ENCODE data around the gene ZBTB20. TPM values are rescaled to one million over a fixed set of nuclear protein-coding genes. Genes with fewer than 3 reads are reported as not detected.

ZBTB20 gene
- total and polyA plus RNA-seq, 10 of the 15 experiments (the other 5 are each of a cell fraction or from before 2014, with no cell fraction given): 0.20 to 5.5 (median 2.2) TPM

DNA sequence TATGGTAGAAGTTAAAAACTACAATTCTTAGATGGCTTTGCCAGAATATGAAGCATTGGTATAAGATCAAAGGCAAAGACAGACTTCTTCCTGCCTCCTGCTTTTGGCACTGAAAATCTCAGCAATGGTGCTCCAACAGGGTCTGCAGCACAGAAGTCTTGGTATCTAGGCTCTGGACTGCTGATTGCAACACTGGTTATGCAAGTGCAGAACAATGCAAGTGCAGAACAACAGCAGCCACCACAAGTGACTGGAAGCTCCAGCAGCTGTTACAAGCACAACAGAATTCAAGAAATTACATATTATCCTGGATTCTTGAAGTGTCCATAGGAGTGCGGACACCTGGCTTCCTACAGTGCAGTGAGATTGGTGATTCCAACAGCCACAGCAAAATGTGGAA is 33.7 kb downstream of the ZBTB20 start:
- Histone ChIP-seq H4K20me1 (ENCODE audit: control insufficient read depth, insufficient read depth) (no peaks in the 10 kb centered on the region), H3K79me2 (ENCODE audit: control insufficient read depth, insufficient read depth, low read length) (no peaks in the 10 kb centered on the region), H2AFZ (ENCODE audit: control insufficient read depth, low read depth, low read length) (no peak overlapping the region), H3K4me3 (no peak overlapping the region), H3K27ac (ENCODE audit: control insufficient read depth, insufficient read depth) (no peak overlapping the region), H3K27me3 (replicated peaks in 1 of 2; ENCODE audit: control insufficient read depth in 2 of 2, insufficient read depth in 2 of 2, low read length in 1 of 2) (no peaks in the 10 kb centered on the region), H3K9ac (ENCODE audit: control insufficient read depth, insufficient read depth, low read length) (no peak overlapping the region), H3K36me3 (ENCODE audit: control insufficient read depth in 2 of 2, insufficient read depth in 2 of 2, low read length in 1 of 2) (no peaks in the 10 kb centered on the region), H3K4me1 (ENCODE audit: control insufficient read depth, insufficient read depth, low read length) (no peaks in the 10 kb centered on the region), H3K9me3 (replicated peaks; ENCODE audit: control insufficient read depth, insufficient read depth, low read length) (no peaks in the 10 kb centered on the region), H3K4me2 (ENCODE audit: control insufficient read depth, insufficient read depth) (no peak overlapping the region)
- SMC1A ChIA-PET (ENCODE audit: uncharacterized antibody, unreplicated experiment): no interaction called here
- FAIRE-seq (no peak), DNase-seq (ENCODE audit: low read depth, low spot score) (no peak), ATAC-seq (no peak)
- CTCF ChIA-PET: no interaction called here
- POLR2A ChIA-PET: no interaction called here
- BruUV-seq (replicated peaks): no TSS peak
- intact Hi-C loops (cut with micrococcal nuclease; ENCODE audit: unreplicated experiment): no loop called here
- in situ Hi-C loops (cut with MboI): no loop called here
- no peak for TF ChIP-seq SUPT20H (IDR thresholded peaks at IDR 0.05; ENCODE audit: borderline replicate concordance, control insufficient read depth, low read depth, low read length)
- TF ChIP-seq SMAD1 (IDR thresholded peaks at IDR 0.05; ENCODE audit: low read depth, partially characterized antibody): no peak
- TF ChIP-seq DPF2 (IDR thresholded peaks at IDR 0.05): no peak
- TF ChIP-seq ZNF274 (IDR thresholded peaks at IDR 0.05; ENCODE audit: insufficient read depth, insufficient read length): no peak
- TF ChIP-seq LARP7 (IDR thresholded peaks at IDR 0.05): no peak
- TF ChIP-seq BACH1 (IDR thresholded peaks at IDR 0.05; ENCODE audit: borderline replicate concordance): no peak
- no peak for TF ChIP-seq PML (IDR thresholded peaks at IDR 0.05; ENCODE audit: low read length)
- TF ChIP-seq, protein P1, sequence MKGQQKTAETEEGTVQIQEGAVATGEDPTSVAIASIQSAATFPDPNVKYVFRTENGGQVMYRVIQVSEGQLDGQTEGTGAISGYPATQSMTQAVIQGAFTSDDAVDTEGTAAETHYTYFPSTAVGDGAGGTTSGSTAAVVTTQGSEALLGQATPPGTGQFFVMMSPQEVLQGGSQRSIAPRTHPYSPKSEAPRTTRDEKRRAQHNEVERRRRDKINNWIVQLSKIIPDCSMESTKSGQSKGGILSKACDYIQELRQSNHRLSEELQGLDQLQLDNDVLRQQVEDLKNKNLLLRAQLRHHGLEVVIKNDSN (IDR thresholded peaks at IDR 0.05; ENCODE audit: borderline replicate concordance, extremely low read length, insufficient read depth, low read depth, low read length): no peak
- TF ChIP-seq ATF3 (IDR thresholded peaks at IDR 0.05; ENCODE audit: borderline replicate concordance, extremely low read depth, low read depth, low read length): no peak
- no peak for TF ChIP-seq CBX3 (IDR thresholded peaks at IDR 0.05; ENCODE audit: borderline replicate concordance, low read depth)
- TF ChIP-seq SUZ12 (IDR thresholded peaks at IDR 0.05; ENCODE audit: unreplicated experiment): no peak
- no peak for TF ChIP-seq ETV6 (conservative IDR thresholded peaks at IDR 0.05 in 1 of 2, IDR thresholded peaks at IDR 0.05 in 1 of 2; ENCODE audit: borderline replicate concordance in 1 of 2, low read depth in 1 of 2)
- TF ChIP-seq RELA (IDR thresholded peaks at IDR 0.05; ENCODE audit: borderline replicate concordance, partially characterized antibody): no peak
- RAD21 ChIA-PET (ENCODE audit: unreplicated experiment): no interaction called here
- WGBS (ENCODE audit: insufficient coverage, insufficient replicate concordance, low lambda C conversion rate, missing lambda C conversion rate): 100% methylated on average over 1 of the region's 1 CpG
